ENCODE data around the gene SYNGR2.
A peak's percentile ranks its signal among the peaks of the same experiment; 100 is the strongest.

DNA sequence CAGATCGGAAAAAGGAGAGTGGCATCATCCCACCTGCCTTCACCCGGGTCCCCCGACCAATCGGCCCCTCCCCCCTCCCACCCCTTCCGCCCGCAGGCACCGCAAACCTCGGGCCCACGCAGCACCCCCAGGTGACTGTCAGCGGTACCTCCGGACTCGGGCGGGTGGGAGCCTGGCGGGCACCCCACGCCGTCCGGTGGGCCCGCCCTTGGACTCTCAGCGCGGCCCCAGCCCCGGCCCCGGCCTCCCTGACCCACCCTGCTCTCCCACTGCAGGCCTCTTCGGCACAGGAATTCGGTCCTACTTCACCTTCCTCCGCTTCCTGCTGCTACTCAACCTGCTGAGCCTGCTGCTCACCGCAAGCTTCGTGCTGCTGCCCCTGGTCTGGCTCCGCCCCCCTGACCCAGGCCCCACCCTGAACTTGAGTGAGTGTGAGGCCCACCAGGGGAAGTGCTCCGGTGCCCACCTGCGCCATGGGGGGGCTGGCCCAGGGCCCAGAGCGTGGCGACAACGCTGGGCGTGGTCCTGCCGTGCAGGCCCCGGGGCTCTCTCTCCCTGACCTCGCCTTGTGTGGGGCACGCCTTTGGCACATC lies 36.2 kb upstream of the SYNGR2 start:
- TF ChIP-seq, protein P1, sequence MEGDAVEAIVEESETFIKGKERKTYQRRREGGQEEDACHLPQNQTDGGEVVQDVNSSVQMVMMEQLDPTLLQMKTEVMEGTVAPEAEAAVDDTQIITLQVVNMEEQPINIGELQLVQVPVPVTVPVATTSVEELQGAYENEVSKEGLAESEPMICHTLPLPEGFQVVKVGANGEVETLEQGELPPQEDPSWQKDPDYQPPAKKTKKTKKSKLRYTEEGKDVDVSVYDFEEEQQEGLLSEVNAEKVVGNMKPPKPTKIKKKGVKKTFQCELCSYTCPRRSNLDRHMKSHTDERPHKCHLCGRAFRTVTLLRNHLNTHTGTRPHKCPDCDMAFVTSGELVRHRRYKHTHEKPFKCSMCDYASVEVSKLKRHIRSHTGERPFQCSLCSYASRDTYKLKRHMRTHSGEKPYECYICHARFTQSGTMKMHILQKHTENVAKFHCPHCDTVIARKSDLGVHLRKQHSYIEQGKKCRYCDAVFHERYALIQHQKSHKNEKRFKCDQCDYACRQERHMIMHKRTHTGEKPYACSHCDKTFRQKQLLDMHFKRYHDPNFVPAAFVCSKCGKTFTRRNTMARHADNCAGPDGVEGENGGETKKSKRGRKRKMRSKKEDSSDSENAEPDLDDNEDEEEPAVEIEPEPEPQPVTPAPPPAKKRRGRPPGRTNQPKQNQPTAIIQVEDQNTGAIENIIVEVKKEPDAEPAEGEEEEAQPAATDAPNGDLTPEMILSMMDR (IDR thresholded peaks at IDR 0.05): no peak
- TF ChIP-seq POLR2A (IDR thresholded peaks at IDR 0.05): peak in 1 of 4 donors; percentile 59
- no peak for TF ChIP-seq EP300 (IDR thresholded peaks at IDR 0.05)

All from upper lobe of left lung (tissue), 4 donors.